Fibroblast of lung (primary cell): ENCODE results near the gene ROM1. TPM values are rescaled to one million over a fixed set of nuclear protein-coding genes. Genes with fewer than 3 reads are reported as not detected.

Experiments
- DNase-seq, 2 donors: peaks; one replicate each; pipeline versions ENCODE4 v3.0.0 to v3.0.0-alpha.2; 2010; ENCODE audit warnings: low read depth in 2 of 2
- H2AFZ ChIP-seq: 2 replicates; pipeline ENCODE4 v1.5.1; 2012; ENCODE audit warnings: low read length, control low read depth, inconsistent platforms
- H3K27ac ChIP-seq: 2 replicates; pipeline ENCODE4 v1.5.1; 2011; ENCODE audit warnings: low read length, control low read depth; ENCODE audit not compliant: insufficient read depth
- H3K27me3 ChIP-seq: 2 replicates; pipeline ENCODE4 v1.5.1; 2011; ENCODE audit warnings: mild to moderate bottlenecking, low read length; ENCODE audit not compliant: control insufficient read depth, insufficient read depth
- H3K36me3 ChIP-seq: 2 replicates; pipeline ENCODE4 v1.5.1; 2011; ENCODE audit warnings: low read length; ENCODE audit not compliant: control insufficient read depth, insufficient read depth
- H3K4me1 ChIP-seq: 2 replicates; pipeline ENCODE4 v1.5.1; 2011; ENCODE audit warnings: low read length; ENCODE audit not compliant: control insufficient read depth, insufficient read depth; ENCODE audit errors: extremely low read depth
- H3K4me2 ChIP-seq: 2 replicates; pipeline ENCODE4 v1.5.1; 2011; ENCODE audit warnings: low read length, control low read depth; ENCODE audit not compliant: insufficient read depth; ENCODE audit errors: extremely low read depth
- H3K4me3 ChIP-seq, 4 experiments: fragments of 200-600 bp in 1 of 4; sonication (generic) in 1 of 4; replicated peaks in 1 of 4; 2 replicates each; pipeline ENCODE4 v1.5.1; 2011 to 2016; ENCODE audit warnings: low read length in 4 of 4, low read depth in 3 of 4, mild to moderate bottlenecking in 3 of 4, control low read depth in 2 of 4, inconsistent platforms in 1 of 4, mixed read lengths in 1 of 4; ENCODE audit not compliant: insufficient read depth in 1 of 4; ENCODE audit errors: control extremely low read depth in 1 of 4
- H3K79me2 ChIP-seq: 2 replicates; pipeline ENCODE4 v1.5.1; 2012; ENCODE audit warnings: mild to moderate bottlenecking, low read length, inconsistent platforms; ENCODE audit not compliant: control insufficient read depth, insufficient read depth
- H3K9ac ChIP-seq: 2 replicates; pipeline ENCODE4 v1.5.1; 2011; ENCODE audit warnings: mild to moderate bottlenecking, low read length, control low read depth; ENCODE audit not compliant: insufficient read depth
- H3K9me3 ChIP-seq: 2 replicates; pipeline ENCODE4 v1.5.1; 2012; ENCODE audit warnings: low read depth, low read length; ENCODE audit not compliant: control insufficient read depth, insufficient read depth
- H4K20me1 ChIP-seq: 2 replicates; pipeline ENCODE4 v1.5.1; 2011; ENCODE audit warnings: low read length; ENCODE audit not compliant: control insufficient read depth, insufficient read depth; ENCODE audit errors: extremely low read depth
- EZH2 ChIP-seq: IDR thresholded peaks from 2 replicates; pipeline ENCODE4 v1.5.1; 2012; ENCODE audit warnings: low read length, control low read depth, mild to moderate bottlenecking; ENCODE audit errors: missing control alignments
- polyA plus RNA-seq, 2 donors: library from polyadenylated mRNA; depleted of rRNA in 1 of 2; stranded (reverse) in 1 of 2; unstranded in 1 of 2; fragments of >200 nt; gene quantifications; 2 replicates each; pipeline ENCODE4 v1.2.1, GENCODE V29; 2011 to 2012; ENCODE audit warnings: missing spikeins in 1 of 2
- total RNA-seq: library from RNA; depleted of rRNA; stranded (reverse); fragments of >200 nt; gene quantifications from 2 replicates; pipeline ENCODE4 v1.2.1, GENCODE V29; 2014
- TF ChIP-seq, protein P1 (sequence below), 2 donors: IDR thresholded peaks in 1 of 2; conservative IDR thresholded peaks in 1 of 2; 1 replicate in 1 of 2; 2 replicates in 1 of 2; pipeline ENCODE4 v1.5.1; 2011 to 2012; ENCODE audit warnings: low read length in 2 of 2, control low read depth in 1 of 2, inconsistent platforms in 1 of 2, low read depth in 1 of 2, mild to moderate bottlenecking in 1 of 2

The ROM1 gene
- total and polyA plus RNA-seq, 2 donors (not counting 1 experiment from before 2014, with no cell fraction given) = 1.7 to 9.9 TPM

DNA sequence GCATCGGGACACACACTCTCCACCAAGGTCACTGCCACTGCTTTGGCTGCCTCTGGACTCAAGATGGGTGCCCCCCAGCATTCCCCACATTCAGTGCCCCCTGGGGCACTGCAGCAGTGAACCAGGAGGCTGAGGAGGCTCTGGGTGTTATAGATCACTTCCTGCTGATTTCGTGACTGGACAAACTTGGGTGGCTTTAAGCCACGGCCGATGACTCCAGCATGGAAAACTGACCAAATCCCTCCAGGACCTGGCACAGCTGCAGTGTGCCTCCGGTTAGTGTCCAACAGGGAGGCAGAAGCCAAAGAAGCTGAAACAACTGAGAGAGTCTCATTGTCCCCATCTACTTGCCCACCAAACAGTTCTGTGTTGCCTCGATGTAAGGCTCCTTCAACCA lies 34.5 kb downstream of the ROM1 start:
- Histone ChIP-seq H3K27ac (no peak overlapping the region), H2AFZ (no peak overlapping the region), H3K4me2 (no peak overlapping the region), H3K27me3 (no peaks in the 10 kb centered on the region), H3K36me3 (peaks cover 15% of the 10 kb centered on the region), H4K20me1 (no peaks in the 10 kb centered on the region), H3K9ac (no peak overlapping the region), H3K4me3 (no peak overlapping the region), H3K4me1 (peaks cover 8% of the 10 kb centered on the region), H3K9me3 (no peaks in the 10 kb centered on the region), H3K79me2 (peaks cover 52% of the 10 kb centered on the region)
- TF ChIP-seq EZH2 = no peak
- TF ChIP-seq, protein P1, sequence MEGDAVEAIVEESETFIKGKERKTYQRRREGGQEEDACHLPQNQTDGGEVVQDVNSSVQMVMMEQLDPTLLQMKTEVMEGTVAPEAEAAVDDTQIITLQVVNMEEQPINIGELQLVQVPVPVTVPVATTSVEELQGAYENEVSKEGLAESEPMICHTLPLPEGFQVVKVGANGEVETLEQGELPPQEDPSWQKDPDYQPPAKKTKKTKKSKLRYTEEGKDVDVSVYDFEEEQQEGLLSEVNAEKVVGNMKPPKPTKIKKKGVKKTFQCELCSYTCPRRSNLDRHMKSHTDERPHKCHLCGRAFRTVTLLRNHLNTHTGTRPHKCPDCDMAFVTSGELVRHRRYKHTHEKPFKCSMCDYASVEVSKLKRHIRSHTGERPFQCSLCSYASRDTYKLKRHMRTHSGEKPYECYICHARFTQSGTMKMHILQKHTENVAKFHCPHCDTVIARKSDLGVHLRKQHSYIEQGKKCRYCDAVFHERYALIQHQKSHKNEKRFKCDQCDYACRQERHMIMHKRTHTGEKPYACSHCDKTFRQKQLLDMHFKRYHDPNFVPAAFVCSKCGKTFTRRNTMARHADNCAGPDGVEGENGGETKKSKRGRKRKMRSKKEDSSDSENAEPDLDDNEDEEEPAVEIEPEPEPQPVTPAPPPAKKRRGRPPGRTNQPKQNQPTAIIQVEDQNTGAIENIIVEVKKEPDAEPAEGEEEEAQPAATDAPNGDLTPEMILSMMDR (conservative IDR thresholded peaks at IDR 0.05 in 1 of 2, IDR thresholded peaks at IDR 0.05 in 1 of 2; ENCODE audit: low read depth in 1 of 2, low read length in 2 of 2) = no peak
- no peak for DNase-seq

DNA sequence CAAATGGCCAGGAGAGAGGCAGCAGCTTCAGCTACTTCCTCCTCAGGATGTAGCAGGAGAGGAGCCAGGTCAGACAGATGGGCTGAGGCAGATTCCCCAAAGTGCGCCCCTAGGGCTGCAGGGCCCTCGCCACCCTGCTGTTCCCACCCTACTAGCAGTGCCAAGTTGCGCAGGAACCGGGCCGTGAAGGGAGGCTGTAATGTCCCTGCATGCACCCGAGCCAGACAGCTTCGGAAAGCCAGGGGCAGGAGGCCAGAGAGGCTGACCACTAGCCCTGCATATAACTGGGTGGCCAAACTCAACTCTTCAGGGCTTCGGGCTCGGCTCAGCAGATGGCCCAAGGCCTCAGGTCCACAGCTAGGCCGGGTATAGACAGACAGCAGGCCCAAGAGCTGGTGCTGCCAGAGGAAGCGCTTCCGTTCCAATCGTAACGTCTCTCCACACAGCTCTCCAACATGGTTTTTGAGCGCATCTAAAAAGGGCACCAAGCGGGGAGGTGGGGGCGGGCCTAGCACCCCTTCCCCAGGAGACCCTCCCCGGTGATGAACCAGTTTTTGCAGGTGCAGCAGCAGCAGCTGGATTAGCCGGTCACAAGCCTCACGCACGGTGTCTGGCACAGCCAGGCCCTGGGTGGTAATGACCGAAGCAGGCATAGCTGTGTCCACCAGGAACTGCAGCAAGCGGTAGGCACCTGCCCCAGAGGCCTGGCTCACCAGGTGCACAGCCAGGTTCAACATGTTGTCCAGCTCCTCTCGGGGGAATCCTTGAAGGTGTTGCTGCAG lies 35.3 kb downstream of the ROM1 start:
- H3K79me2 ChIP-seq = peaks cover 50% of the 10 kb centered on the region
- H3K27ac ChIP-seq = no peak overlapping the region
- no peaks in the 10 kb centered on the region for H3K9me3 ChIP-seq
- no peaks in the 10 kb centered on the region for H4K20me1 ChIP-seq
- TF ChIP-seq, protein P1 (conservative IDR thresholded peaks at IDR 0.05 in 1 of 2, IDR thresholded peaks at IDR 0.05 in 1 of 2; ENCODE audit: low read depth in 1 of 2, low read length in 2 of 2) = no peak
- no peak for TF ChIP-seq EZH2
- H3K4me1 ChIP-seq = peaks cover 8% of the 10 kb centered on the region
- no peak overlapping the region for H3K4me3 ChIP-seq
- no peak overlapping the region for H3K9ac ChIP-seq
- no peaks in the 10 kb centered on the region for H3K27me3 ChIP-seq
- H3K4me2 ChIP-seq = no peak overlapping the region
- peaks cover 15% of the 10 kb centered on the region for H3K36me3 ChIP-seq
- H2AFZ ChIP-seq = no peak overlapping the region
- no peak for DNase-seq

DNA sequence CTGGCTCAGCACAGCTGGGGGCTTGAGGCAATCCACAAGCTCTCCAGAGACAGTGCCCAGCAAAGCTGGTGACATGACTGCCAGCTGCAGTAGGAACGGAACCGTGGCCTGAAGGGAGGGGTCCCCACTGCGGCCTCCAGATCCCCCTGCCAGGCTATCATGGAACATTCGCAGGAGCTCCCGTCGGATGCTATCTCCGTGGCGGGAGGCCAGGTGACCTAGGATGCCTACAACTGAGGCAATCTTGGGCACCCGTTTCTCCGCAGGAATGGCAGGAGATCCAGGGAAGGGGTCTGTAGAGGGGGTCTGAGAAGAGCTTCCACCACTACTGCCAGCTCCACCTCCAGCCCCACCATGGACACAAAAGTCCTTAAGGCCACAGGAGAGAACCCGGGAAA lies 35.9 kb downstream of the ROM1 start:
- no peak for TF ChIP-seq EZH2
- TF ChIP-seq, protein P1 (conservative IDR thresholded peaks at IDR 0.05 in 1 of 2, IDR thresholded peaks at IDR 0.05 in 1 of 2; ENCODE audit: low read depth in 1 of 2, low read length in 2 of 2) = no peak
- no peak overlapping the region for H2AFZ ChIP-seq
- H3K4me2 ChIP-seq = no peak overlapping the region
- H3K79me2 ChIP-seq = peaks cover 44% of the 10 kb centered on the region
- no peak overlapping the region for H3K27ac ChIP-seq
- H3K9ac ChIP-seq = no peak overlapping the region
- no peak for DNase-seq
- no peak overlapping the region for H3K4me3 ChIP-seq
- no peaks in the 10 kb centered on the region for H3K27me3 ChIP-seq
- H3K4me1 ChIP-seq = peaks cover 8% of the 10 kb centered on the region
- peaks cover 13% of the 10 kb centered on the region for H3K36me3 ChIP-seq
- no peaks in the 10 kb centered on the region for H4K20me1 ChIP-seq
- H3K9me3 ChIP-seq = no peaks in the 10 kb centered on the region
